HCT116 (cell line): ENCODE results near the gene GPS2. TPM values are rescaled to one million over a fixed set of nuclear protein-coding genes. Genes with fewer than 3 reads are reported as not detected.

ENCODE experiments used
- ATAC-seq: fragments of 200-7000 bp; cut with Tn5 transposase; 2 replicates; pipeline ENCODE4 v1.9.1; 2020; ENCODE audit warnings: mild to moderate bottlenecking, moderate library complexity
- BruUV-seq: library from RNA; stranded (reverse); fragments of 400-500 nt; replicated peaks from 2 replicates; lab custom pipeline; 2021; lab: Mats Ljungman, UMichigan
- CTCF ChIA-PET: fragments of 300-600 bp; sonication (Branson Sonifier 250); formaldehyde crosslinking; loops from one replicate; lab custom pipeline; 2021; ENCODE audit warnings: antibody characterized with exemption; lab: Charles Lee
- POLR2A ChIA-PET: fragments of 300-600, 350-600 bp; sonication (Branson Sonifier 250); formaldehyde crosslinking; loops from one replicate; lab custom pipeline; 2021; ENCODE audit warnings: antibody characterized with exemption; lab: Charles Lee
- RAD21 ChIA-PET, 2 experiments: fragments of 300-600 bp; sonication (Branson Sonifier 250); formaldehyde crosslinking; loops; one replicate each; lab custom pipeline; 2023; ENCODE audit warnings: low total read pairs in 2 of 2; ENCODE audit not compliant: uncharacterized antibody in 2 of 2, unreplicated experiment in 2 of 2, low non-redundant PET in 1 of 2; lab: Charles Lee
- DNase-seq: peaks from one replicate; pipeline ENCODE4 v3.0.0-alpha.2; 2010; ENCODE audit warnings: low read depth, low spot score
- H2AFZ ChIP-seq: fragments of 200-600 bp; shearing (Covaris generic), sonication (generic); 2 replicates; pipeline ENCODE4 v1.6.1; 2017; ENCODE audit warnings: low read depth, mixed run types, mixed read lengths, antibody characterized with exemption, low read length; ENCODE audit not compliant: poor library complexity, severe bottlenecking
- H3K27ac ChIP-seq: 2 replicates; pipeline ENCODE4 v1.5.1; 2012; ENCODE audit warnings: low read depth, low read length
- H3K27me3 ChIP-seq: fragments of 200-600 bp; sonication (generic); 2 replicates; pipeline ENCODE4 v1.6.1; 2016; ENCODE audit warnings: mixed run types, low read length, mixed read lengths; ENCODE audit not compliant: insufficient read depth
- H3K36me3 ChIP-seq, 2 experiments: fragments of 200-500 bp in 1 of 2; fragments of 200-600 bp in 1 of 2; sonication (Bioruptor generic) in 1 of 2; sonication (generic) in 1 of 2; 2 replicates each; pipeline versions ENCODE4 v1.5.1 to v1.6.1; 2014 to 2016; ENCODE audit warnings: low read length in 2 of 2, inconsistent platforms in 1 of 2, mixed read lengths in 1 of 2, mixed run types in 1 of 2; ENCODE audit not compliant: insufficient read depth in 2 of 2, control insufficient read depth in 1 of 2
- H3K4me1 ChIP-seq, 2 experiments: fragments of 200-600 bp in 1 of 2; sonication (generic) in 1 of 2; 2 replicates each; pipeline versions ENCODE4 v1.5.1 to v1.6.1; 2012 to 2017; ENCODE audit warnings: low read length in 2 of 2, inconsistent platforms in 1 of 2, mild to moderate bottlenecking in 1 of 2, mixed read lengths in 1 of 2, mixed run types in 1 of 2, moderate library complexity in 1 of 2; ENCODE audit not compliant: insufficient read depth in 2 of 2, control insufficient read depth in 1 of 2
- H3K4me2 ChIP-seq: fragments of 200-600 bp; sonication (generic); 2 replicates; pipeline ENCODE4 v1.6.1; 2017; ENCODE audit warnings: mixed run types, low read length, mixed read lengths
- H3K4me3 ChIP-seq, 2 experiments: fragments of 200-600 bp in 1 of 2; sonication (generic) in 1 of 2; replicated peaks in 1 of 2; 2 replicates each; pipeline ENCODE4 v1.5.1; 2011 to 2016; ENCODE audit warnings: low read length in 2 of 2, control low read depth in 1 of 2, low read depth in 1 of 2, mild to moderate bottlenecking in 1 of 2, mixed read lengths in 1 of 2, mixed run types in 1 of 2
- H3K79me2 ChIP-seq: fragments of 200-600 bp; sonication (generic); 2 replicates; pipeline ENCODE4 v1.6.1; 2017; ENCODE audit warnings: mild to moderate bottlenecking, mixed run types, low read length, moderate library complexity, mixed read lengths; ENCODE audit not compliant: insufficient read depth
- H3K9ac ChIP-seq: fragments of 200-600 bp; sonication (generic); 2 replicates; pipeline ENCODE4 v1.6.1; 2016; ENCODE audit warnings: low read length, mixed read lengths
- H3K9me2 ChIP-seq: fragments of 200-600 bp; sonication (generic), shearing (Covaris generic); 2 replicates; pipeline ENCODE4 v1.6.1; 2017; ENCODE audit warnings: mixed run types, mild to moderate bottlenecking, moderate library complexity; ENCODE audit not compliant: insufficient read depth
- H3K9me3 ChIP-seq, 2 experiments: fragments of 200-500 bp in 1 of 2; fragments of 200-600 bp in 1 of 2; sonication (Bioruptor generic) in 1 of 2; sonication (generic) in 1 of 2; 2 replicates each; pipeline ENCODE4 v1.6.1; 2014 to 2017; ENCODE audit warnings: low read length in 2 of 2, mixed read lengths in 2 of 2, inconsistent platforms in 1 of 2, low read depth in 1 of 2, mild to moderate bottlenecking in 1 of 2, mixed run types in 1 of 2, moderate library complexity in 1 of 2; ENCODE audit not compliant: control insufficient read depth in 1 of 2, insufficient read depth in 1 of 2
- H4K20me1 ChIP-seq: fragments of 200-600 bp; sonication (generic), shearing (Covaris generic); 2 replicates; pipeline ENCODE4 v1.6.1; 2017; ENCODE audit warnings: mixed run types, mild to moderate bottlenecking, moderate library complexity; ENCODE audit not compliant: insufficient read depth
- ATF3 ChIP-seq: IDR thresholded peaks from 2 replicates; pipeline ENCODE4 v1.6.1; 2012
- CBX3 ChIP-seq: IDR thresholded peaks from 2 replicates; pipeline ENCODE4 v1.6.1; 2012; ENCODE audit warnings: low read depth
- CEBPB ChIP-seq: IDR thresholded peaks from 2 replicates; pipeline ENCODE4 v1.6.1; 2012; ENCODE audit warnings: low read depth
- EGR1 ChIP-seq: IDR thresholded peaks from 2 replicates; pipeline ENCODE4 v1.6.1; 2012; ENCODE audit warnings: low read depth
- ELF1 ChIP-seq: IDR thresholded peaks from 2 replicates; pipeline ENCODE4 v1.6.1; 2012; ENCODE audit warnings: low read depth, borderline replicate concordance
- EZH2 ChIP-seq: fragments of 200-600 bp; sonication (generic); IDR thresholded peaks from 2 replicates; pipeline ENCODE4 v1.6.1; 2017; ENCODE audit warnings: antibody characterized with exemption, mixed run types
- EZH2phosphoT487 ChIP-seq: fragments of 200-600 bp; IDR thresholded peaks from 2 replicates; pipeline ENCODE4 v1.6.1; 2018; ENCODE audit warnings: antibody characterized with exemption, borderline replicate concordance
- FOSL1 ChIP-seq: IDR thresholded peaks from 2 replicates; pipeline ENCODE4 v1.6.1; 2012; ENCODE audit warnings: low read depth
- POLR2AphosphoS5 ChIP-seq: IDR thresholded peaks from 2 replicates; pipeline ENCODE4 v1.6.1; 2011; ENCODE audit warnings: mild to moderate bottlenecking, low read depth, low read length, moderate library complexity
- RAD21 ChIP-seq: IDR thresholded peaks from 2 replicates; pipeline ENCODE4 v1.6.1; 2012; ENCODE audit warnings: low read depth, mild to moderate bottlenecking
- SIN3A ChIP-seq: IDR thresholded peaks from 2 replicates; pipeline ENCODE4 v1.6.1; 2012; ENCODE audit warnings: low read depth
- SP1 ChIP-seq: IDR thresholded peaks from 2 replicates; pipeline ENCODE4 v1.6.1; 2012; ENCODE audit warnings: low read depth
- TCF7L2 ChIP-seq: IDR thresholded peaks from 2 replicates; pipeline ENCODE4 v1.7.0; 2011; ENCODE audit warnings: borderline replicate concordance, inconsistent platforms; ENCODE audit not compliant: insufficient read depth, insufficient read length; ENCODE audit errors: extremely low read depth
- ZBTB33 ChIP-seq: IDR thresholded peaks from 2 replicates; pipeline ENCODE4 v1.6.1; 2011; ENCODE audit warnings: mild to moderate bottlenecking, low read length, moderate library complexity; ENCODE audit not compliant: insufficient replicate concordance; ENCODE audit errors: extremely low read depth
- ZFX ChIP-seq: fragments of 450-650 bp; IDR thresholded peaks from 2 replicates; pipeline ENCODE4 v1.6.1; 2017
- ZNF274 ChIP-seq: fragments of 200-500 bp; sonication (Bioruptor generic); IDR thresholded peaks from 2 replicates; pipeline ENCODE4 v1.6.1; 2014; ENCODE audit warnings: mild to moderate bottlenecking, low read depth, low read length, inconsistent platforms
- intact Hi-C: fragments of 100-400 bp; cut with micrococcal nuclease; formaldehyde crosslinking; loops from 2 replicates; pipeline ENCODE4 v1.10.0; 2022
- total RNA-seq: library from RNA; stranded (reverse); gene quantifications from one replicate; pipeline ENCODE4 v1.2.1, GENCODE V29; 2021; ENCODE audit not compliant: unreplicated experiment
- TF ChIP-seq, protein P1 (sequence below), 3 experiments: fragments of 200-600 bp in 1 of 3; sonication (generic) in 1 of 3; IDR thresholded peaks in 2 of 3; conservative IDR thresholded peaks in 1 of 3; 2 replicates each; pipeline ENCODE4 v1.5.1; 2012 to 2017; ENCODE audit warnings: low read depth in 2 of 3, low read length in 2 of 3, antibody characterized with exemption in 1 of 3, borderline replicate concordance in 1 of 3, control low read depth in 1 of 3, mild to moderate bottlenecking in 1 of 3, mixed read lengths in 1 of 3, mixed run types in 1 of 3, moderate library complexity in 1 of 3; ENCODE audit not compliant: insufficient read depth in 1 of 3

GPS2 gene
- total RNA-seq, 1 experiment from 2014 or later, result 61.3 TPM

GRCh38 chr17:7293816-7294613, 21.1 kb downstream of the GPS2 start:
- TF ChIP-seq RAD21 (no peak), ATF3 (no peak), EZH2 (no peak), EGR1 (no peak), ZFX (no peak), TCF7L2 (no peak), POLR2AphosphoS5 (no peak), SP1 (no peak), ELF1 (no peak), EZH2phosphoT487 (no peak), FOSL1 (no peak), SIN3A (no peak), CBX3 (no peak), ZNF274 (no peak), ZBTB33 (no peak), CEBPB (no peak)
- TF ChIP-seq, protein P1, sequence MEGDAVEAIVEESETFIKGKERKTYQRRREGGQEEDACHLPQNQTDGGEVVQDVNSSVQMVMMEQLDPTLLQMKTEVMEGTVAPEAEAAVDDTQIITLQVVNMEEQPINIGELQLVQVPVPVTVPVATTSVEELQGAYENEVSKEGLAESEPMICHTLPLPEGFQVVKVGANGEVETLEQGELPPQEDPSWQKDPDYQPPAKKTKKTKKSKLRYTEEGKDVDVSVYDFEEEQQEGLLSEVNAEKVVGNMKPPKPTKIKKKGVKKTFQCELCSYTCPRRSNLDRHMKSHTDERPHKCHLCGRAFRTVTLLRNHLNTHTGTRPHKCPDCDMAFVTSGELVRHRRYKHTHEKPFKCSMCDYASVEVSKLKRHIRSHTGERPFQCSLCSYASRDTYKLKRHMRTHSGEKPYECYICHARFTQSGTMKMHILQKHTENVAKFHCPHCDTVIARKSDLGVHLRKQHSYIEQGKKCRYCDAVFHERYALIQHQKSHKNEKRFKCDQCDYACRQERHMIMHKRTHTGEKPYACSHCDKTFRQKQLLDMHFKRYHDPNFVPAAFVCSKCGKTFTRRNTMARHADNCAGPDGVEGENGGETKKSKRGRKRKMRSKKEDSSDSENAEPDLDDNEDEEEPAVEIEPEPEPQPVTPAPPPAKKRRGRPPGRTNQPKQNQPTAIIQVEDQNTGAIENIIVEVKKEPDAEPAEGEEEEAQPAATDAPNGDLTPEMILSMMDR (IDR thresholded peaks at IDR 0.05 in 2 of 3, conservative IDR thresholded peaks at IDR 0.05 in 1 of 3; ENCODE audit: borderline replicate concordance in 1 of 3, insufficient read depth in 1 of 3, low read depth in 2 of 3, low read length in 2 of 3), result no peak
- ATAC-seq (no peak), DNase-seq (no peak)
- BruUV-seq, result no TSS peak
- Histone ChIP-seq H3K4me3 (no peak overlapping the region), H3K27ac (no peak overlapping the region; the same call in 1 of the 2 replicates), H3K79me2 (no peaks in the 10 kb centered on the region), H3K9me2 (no peaks in the 10 kb centered on the region), H3K36me3 (no peaks in the 10 kb centered on the region), H3K4me1 (peaks cover 17 to 41% of the 10 kb centered on the region in 2 experiments; a peak in 3 of 4 replicates), H4K20me1 (no peaks in the 10 kb centered on the region), H3K27me3 (no peaks in the 10 kb centered on the region), H3K9me3 (no peaks in the 10 kb centered on the region), H3K9ac (no peak overlapping the region), H2AFZ (no peak overlapping the region), H3K4me2 (peak overlapping the region; percentile 70)
- intact Hi-C loops, result no loop called here
- ChIA-PET CTCF (interaction anchor here (1.0 kb wide), 1 partner anchor 13 kb away, joined by 3 read pairs; the partner anchor contains the start of gene SLC2A4), RAD21 (no interaction called here), POLR2A (interaction anchor here (1.3 kb wide), 1 partner anchor 54 kb away, joined by 4 read pairs; the partner anchor contains the start of gene PHF23)
